ENCODE data around the gene NOC2L. TPM values are rescaled to one million over a fixed set of nuclear protein-coding genes. Genes with fewer than 3 reads are reported as not detected.

NOC2L gene
- polyA plus RNA-seq, 2 of the 4 experiments (the other 2 are of a cell fraction), result 48.4 to 73.5 TPM

DNA sequence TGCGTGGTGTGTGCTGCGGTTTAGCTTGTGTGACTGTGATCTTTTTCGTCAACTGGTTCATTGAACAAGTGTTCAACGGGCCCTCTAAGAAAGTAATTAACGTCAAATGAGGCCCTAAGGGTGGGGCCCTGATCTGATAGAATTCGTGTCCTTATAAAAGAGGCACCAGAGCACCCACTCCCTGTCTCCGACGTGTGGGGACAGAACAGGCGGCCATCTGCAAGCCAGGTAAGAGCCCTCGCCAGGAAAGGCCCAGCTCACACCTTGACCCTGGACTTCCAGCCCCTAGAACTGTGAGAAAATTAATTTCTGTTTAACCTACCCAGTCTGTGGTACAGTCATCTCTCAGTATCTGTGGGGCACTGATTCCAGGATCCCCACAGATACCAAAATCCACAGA lies 55.8 kb downstream of the NOC2L start:
- TF ChIP-seq, protein P1, sequence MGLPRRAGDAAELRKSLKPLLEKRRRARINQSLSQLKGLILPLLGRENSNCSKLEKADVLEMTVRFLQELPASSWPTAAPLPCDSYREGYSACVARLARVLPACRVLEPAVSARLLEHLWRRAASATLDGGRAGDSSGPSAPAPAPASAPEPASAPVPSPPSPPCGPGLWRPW (IDR thresholded peaks at IDR 0.05), result no peak
- TF ChIP-seq, protein P2, sequence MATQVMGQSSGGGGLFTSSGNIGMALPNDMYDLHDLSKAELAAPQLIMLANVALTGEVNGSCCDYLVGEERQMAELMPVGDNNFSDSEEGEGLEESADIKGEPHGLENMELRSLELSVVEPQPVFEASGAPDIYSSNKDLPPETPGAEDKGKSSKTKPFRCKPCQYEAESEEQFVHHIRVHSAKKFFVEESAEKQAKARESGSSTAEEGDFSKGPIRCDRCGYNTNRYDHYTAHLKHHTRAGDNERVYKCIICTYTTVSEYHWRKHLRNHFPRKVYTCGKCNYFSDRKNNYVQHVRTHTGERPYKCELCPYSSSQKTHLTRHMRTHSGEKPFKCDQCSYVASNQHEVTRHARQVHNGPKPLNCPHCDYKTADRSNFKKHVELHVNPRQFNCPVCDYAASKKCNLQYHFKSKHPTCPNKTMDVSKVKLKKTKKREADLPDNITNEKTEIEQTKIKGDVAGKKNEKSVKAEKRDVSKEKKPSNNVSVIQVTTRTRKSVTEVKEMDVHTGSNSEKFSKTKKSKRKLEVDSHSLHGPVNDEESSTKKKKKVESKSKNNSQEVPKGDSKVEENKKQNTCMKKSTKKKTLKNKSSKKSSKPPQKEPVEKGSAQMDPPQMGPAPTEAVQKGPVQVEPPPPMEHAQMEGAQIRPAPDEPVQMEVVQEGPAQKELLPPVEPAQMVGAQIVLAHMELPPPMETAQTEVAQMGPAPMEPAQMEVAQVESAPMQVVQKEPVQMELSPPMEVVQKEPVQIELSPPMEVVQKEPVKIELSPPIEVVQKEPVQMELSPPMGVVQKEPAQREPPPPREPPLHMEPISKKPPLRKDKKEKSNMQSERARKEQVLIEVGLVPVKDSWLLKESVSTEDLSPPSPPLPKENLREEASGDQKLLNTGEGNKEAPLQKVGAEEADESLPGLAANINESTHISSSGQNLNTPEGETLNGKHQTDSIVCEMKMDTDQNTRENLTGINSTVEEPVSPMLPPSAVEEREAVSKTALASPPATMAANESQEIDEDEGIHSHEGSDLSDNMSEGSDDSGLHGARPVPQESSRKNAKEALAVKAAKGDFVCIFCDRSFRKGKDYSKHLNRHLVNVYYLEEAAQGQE (IDR thresholded peaks at IDR 0.05), result no peak
- TF ChIP-seq EP300 (IDR thresholded peaks at IDR 0.05), result no peak
- TF ChIP-seq JUN (IDR thresholded peaks at IDR 0.05), result no peak
- no peak for TF ChIP-seq TFCP2L1 (CRISPR knock-in tag; IDR thresholded peaks at IDR 0.05)
- TF ChIP-seq TP53 (CRISPR knock-in tag; IDR thresholded peaks at IDR 0.05), result no peak
- Histone ChIP-seq H3K4me2 (peak overlapping the region; percentile 95), H3K4me3 (no peak overlapping the region), H3K27ac (peak overlapping the region in 1 of 2 experiments; percentile 93; a peak in 2 of 6 replicates), H3K4me1 (peaks cover 37% of the 10 kb centered on the region), H3K9me3 (no peaks in the 10 kb centered on the region)
- ChIA-PET CTCF (interaction anchor here (0.7 to 5.0 kb wide), 9 partner anchors 8 to 98 kb away, joined by 3 to 33 read pairs (median 6); partner anchors contain the start of gene NOC2L), POLR2A (no interaction called here)
- WGBS (ENCODE audit: missing lambda C conversion rate), result 88% methylated on average over 10 of the region's 10 CpGs
- DNase-seq (ENCODE audit: low read depth in 1 of 2, low spot score in 1 of 2) (no peak), ATAC-seq (no peak), FAIRE-seq (no peak)

DNA sequence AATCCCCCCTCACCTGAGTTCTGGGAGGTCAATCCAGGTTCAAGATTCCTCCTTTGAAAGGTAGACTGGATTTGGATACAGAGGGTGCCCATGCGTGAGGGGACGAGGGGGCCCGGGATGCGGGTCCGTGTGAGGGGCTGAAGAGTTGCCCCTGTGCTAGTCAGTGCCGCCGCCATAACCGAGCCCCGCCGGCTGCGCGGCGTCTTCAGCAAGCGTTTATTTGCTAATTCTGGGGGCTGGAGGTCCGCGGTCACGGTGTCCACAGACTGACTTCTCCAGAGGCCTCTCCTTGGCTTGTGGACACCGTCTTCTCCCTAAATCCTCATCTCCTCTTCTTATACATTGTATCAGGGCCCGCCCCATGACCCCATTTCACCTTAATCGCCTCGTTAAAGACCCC lies 56.3 kb downstream of the NOC2L start:
- H3K4me3 ChIP-seq, result no peak overlapping the region
- ATAC-seq, result no peak
- TF ChIP-seq, protein P3, sequence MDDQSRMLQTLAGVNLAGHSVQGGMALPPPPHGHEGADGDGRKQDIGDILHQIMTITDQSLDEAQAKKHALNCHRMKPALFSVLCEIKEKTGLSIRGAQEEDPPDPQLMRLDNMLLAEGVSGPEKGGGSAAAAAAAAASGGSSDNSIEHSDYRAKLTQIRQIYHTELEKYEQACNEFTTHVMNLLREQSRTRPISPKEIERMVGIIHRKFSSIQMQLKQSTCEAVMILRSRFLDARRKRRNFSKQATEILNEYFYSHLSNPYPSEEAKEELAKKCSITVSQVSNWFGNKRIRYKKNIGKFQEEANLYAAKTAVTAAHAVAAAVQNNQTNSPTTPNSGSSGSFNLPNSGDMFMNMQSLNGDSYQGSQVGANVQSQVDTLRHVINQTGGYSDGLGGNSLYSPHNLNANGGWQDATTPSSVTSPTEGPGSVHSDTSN (IDR thresholded peaks at IDR 0.05), result no peak
- TF ChIP-seq PHF8 (IDR thresholded peaks at IDR 0.05; ENCODE audit: borderline replicate concordance, low read depth), result no peak
- DNase-seq (ENCODE audit: low read depth in 1 of 2, low spot score in 1 of 2), result no peak
- FAIRE-seq, result no peak
- no peak overlapping the region for H3K4me2 ChIP-seq
- 95% methylated on average over 21 of the region's 21 CpGs for WGBS (ENCODE audit: missing lambda C conversion rate)
- ChIA-PET POLR2A (no interaction called here), CTCF (interaction anchor here (1.1 to 5.0 kb wide), 5 partner anchors 9 to 81 kb away, joined by 3 to 33 read pairs (median 8); no protein-coding TSS in a partner anchor)
- H3K9me3 ChIP-seq, result no peaks in the 10 kb centered on the region
- peaks cover 33% of the 10 kb centered on the region for H3K4me1 ChIP-seq
- H3K27ac ChIP-seq, result no peak overlapping the region

DNA sequence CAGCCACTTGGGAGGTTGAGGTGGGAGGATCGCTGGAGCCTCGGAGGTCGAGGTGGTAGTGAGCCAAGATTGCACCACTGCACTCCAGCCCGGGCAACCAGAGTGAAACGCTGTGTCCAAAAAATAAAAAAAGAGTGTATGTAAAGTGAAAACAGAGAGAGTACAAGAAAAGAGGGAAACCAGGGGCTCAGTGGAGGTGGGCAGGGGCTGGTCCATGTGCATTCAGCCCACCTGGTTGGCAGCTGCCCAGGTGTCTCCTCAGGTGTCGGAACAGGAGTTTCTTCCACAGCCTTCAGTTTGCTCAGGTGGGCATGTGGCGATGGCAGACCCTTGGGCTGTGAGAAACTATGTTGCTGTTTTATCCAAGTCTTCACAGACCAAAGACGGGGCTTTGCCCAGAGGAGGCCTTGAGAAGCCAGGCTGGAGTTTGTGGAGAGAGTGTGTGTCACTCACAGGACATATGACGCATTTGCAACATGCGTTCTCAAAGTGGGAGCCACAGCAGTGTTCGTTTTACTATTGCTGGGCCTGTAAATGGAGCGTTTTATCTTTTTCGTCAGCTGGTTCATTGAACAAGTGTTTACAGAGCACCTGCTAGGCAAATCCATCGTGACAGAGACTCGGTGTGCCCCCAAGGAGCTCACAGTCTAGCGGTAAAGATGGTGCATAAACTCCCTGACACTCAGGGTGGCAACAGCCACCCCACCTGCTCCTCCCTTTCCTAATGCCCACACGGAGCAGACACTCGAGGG lies 57.8 kb downstream of the NOC2L start:
- no peak for FAIRE-seq
- H3K4me3 ChIP-seq, result no peak overlapping the region
- POLR2A ChIA-PET, result no interaction called here
- H3K4me1 ChIP-seq, result peaks cover 18% of the 10 kb centered on the region
- CTCF ChIA-PET, result interaction anchor here (0.5 to 2.3 kb wide), 2 partner anchors 10 to 29 kb away, joined by 5 to 8 read pairs; no protein-coding TSS in a partner anchor
- DNase-seq (ENCODE audit: low read depth in 1 of 2, low spot score in 1 of 2), result no peak
- TF ChIP-seq RCOR1 (IDR thresholded peaks at IDR 0.05; ENCODE audit: low read depth, low read length), result no peak
- TF ChIP-seq GATA3 (IDR thresholded peaks at IDR 0.05; ENCODE audit: borderline replicate concordance), result no peak
- TF ChIP-seq, protein P4, sequence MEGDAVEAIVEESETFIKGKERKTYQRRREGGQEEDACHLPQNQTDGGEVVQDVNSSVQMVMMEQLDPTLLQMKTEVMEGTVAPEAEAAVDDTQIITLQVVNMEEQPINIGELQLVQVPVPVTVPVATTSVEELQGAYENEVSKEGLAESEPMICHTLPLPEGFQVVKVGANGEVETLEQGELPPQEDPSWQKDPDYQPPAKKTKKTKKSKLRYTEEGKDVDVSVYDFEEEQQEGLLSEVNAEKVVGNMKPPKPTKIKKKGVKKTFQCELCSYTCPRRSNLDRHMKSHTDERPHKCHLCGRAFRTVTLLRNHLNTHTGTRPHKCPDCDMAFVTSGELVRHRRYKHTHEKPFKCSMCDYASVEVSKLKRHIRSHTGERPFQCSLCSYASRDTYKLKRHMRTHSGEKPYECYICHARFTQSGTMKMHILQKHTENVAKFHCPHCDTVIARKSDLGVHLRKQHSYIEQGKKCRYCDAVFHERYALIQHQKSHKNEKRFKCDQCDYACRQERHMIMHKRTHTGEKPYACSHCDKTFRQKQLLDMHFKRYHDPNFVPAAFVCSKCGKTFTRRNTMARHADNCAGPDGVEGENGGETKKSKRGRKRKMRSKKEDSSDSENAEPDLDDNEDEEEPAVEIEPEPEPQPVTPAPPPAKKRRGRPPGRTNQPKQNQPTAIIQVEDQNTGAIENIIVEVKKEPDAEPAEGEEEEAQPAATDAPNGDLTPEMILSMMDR (IDR thresholded peaks at IDR 0.05), result no peak
- TF ChIP-seq, protein P5, sequence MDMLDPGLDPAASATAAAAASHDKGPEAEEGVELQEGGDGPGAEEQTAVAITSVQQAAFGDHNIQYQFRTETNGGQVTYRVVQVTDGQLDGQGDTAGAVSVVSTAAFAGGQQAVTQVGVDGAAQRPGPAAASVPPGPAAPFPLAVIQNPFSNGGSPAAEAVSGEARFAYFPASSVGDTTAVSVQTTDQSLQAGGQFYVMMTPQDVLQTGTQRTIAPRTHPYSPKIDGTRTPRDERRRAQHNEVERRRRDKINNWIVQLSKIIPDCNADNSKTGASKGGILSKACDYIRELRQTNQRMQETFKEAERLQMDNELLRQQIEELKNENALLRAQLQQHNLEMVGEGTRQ (IDR thresholded peaks at IDR 0.05), result no peak
- TF ChIP-seq NR3C1 (IDR thresholded peaks at IDR 0.05), result no peak
- H3K27ac ChIP-seq, result no peak overlapping the region
- no peak overlapping the region for H3K4me2 ChIP-seq
- 78% methylated on average over 18 of the region's 18 CpGs for WGBS (ENCODE audit: missing lambda C conversion rate)
- H3K9me3 ChIP-seq, result no peaks in the 10 kb centered on the region
- no peak for ATAC-seq

Data from A549 (cell line).